ENCODE results near the gene GNAS-AS1.

GRCh38 chr20:58874469-58874868 is 23.8 kb upstream of the GNAS-AS1 start:
- TF ChIP-seq CTCF (IDR thresholded peaks at IDR 0.05) (no peak), POLR2A (IDR thresholded peaks at IDR 0.05) (no peak), EP300 (IDR thresholded peaks at IDR 0.05; ENCODE audit: low read depth) (no peak), POLR2AphosphoS5 (IDR thresholded peaks at IDR 0.05) (no peak)

Measured in transverse colon (tissue), 4 donors.